ENCODE data around the gene SGCE.

The SGCE gene

GRCh38 chr7:94562525-94562924 lies 93.4 kb downstream of the SGCE start:
- no peak for DNase-seq

GRCh38 chr7:94561841-94562514 lies 94.0 kb downstream of the SGCE start:
- DNase-seq, result no peak

- no peak for DNase-seq
These were observed 96.0 kb downstream of the SGCE start for GRCh38 chr7:94559972-94560371.

- no peak for DNase-seq
These were observed 98.7 kb downstream of the SGCE start for GRCh38 chr7:94557215-94557614.

DNA sequence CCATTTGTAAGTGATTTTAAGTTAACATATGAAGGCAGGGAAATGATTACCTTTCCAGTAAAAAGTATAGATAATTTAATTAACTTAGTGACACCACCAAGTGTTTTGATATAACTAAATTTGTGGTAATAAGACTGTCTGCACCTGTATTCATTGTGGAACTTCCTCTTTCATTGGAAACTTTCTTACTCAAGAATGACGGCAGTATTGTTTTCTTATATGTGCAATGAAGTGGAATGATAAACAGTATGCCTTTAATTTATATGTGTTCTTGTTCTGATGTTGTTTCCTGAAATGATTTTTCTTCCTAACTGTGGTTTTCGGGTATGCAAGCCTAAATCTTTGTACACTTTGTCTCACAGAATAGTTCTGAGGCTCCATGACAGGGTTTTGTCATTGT lies 99.9 kb downstream of the SGCE start:
- DNase-seq, result no peak

DNA sequence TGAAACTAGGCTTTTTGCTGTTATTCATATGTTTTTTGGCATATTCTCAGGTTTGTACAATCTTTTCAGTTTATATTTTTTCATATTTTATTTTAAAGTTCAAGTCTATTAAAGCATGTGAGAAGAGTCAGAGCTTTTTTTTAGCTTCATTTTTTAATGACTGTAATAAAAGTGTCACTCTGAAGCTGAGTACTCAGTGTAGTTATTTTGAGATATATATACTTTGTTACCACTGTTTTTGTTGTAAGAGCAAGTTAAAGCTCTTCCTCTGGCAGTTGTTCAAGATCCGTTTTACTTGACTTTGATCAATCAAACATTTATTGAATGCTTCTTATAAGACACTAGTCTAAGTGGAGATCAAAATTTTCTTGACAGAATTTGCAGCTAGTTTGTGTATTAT lies 108.8 kb downstream of the SGCE start:
- DNase-seq, result no peak

GRCh38 chr7:94540428-94540827 lies 115.5 kb downstream of the SGCE start:
- DNase-seq, result no peak
